Keratinocyte (primary cell): ENCODE measurements around the gene DCTN4.

ENCODE experiments used
- EZH2 ChIP-seq: IDR thresholded peaks from one replicate; pipeline ENCODE4 v1.6.1; 2012; ENCODE audit warnings: inconsistent platforms, mild to moderate bottlenecking, low read length, moderate library complexity
- TF ChIP-seq, protein P1 (sequence below), 3 experiments: IDR thresholded peaks in 1 of 3; conservative IDR thresholded peaks in 1 of 3; optimal IDR thresholded peaks in 1 of 3; 2 replicates in 2 of 3; 3 replicates in 1 of 3; pipeline versions ENCODE3 to v1.5.1; 2011; ENCODE audit warnings: low read length in 3 of 3, mild to moderate bottlenecking in 3 of 3, moderate library complexity in 2 of 3, control low read depth in 1 of 3, inconsistent platforms in 1 of 3; ENCODE audit not compliant: insufficient read depth in 2 of 3; ENCODE audit errors: extremely low read depth in 1 of 3

DNA sequence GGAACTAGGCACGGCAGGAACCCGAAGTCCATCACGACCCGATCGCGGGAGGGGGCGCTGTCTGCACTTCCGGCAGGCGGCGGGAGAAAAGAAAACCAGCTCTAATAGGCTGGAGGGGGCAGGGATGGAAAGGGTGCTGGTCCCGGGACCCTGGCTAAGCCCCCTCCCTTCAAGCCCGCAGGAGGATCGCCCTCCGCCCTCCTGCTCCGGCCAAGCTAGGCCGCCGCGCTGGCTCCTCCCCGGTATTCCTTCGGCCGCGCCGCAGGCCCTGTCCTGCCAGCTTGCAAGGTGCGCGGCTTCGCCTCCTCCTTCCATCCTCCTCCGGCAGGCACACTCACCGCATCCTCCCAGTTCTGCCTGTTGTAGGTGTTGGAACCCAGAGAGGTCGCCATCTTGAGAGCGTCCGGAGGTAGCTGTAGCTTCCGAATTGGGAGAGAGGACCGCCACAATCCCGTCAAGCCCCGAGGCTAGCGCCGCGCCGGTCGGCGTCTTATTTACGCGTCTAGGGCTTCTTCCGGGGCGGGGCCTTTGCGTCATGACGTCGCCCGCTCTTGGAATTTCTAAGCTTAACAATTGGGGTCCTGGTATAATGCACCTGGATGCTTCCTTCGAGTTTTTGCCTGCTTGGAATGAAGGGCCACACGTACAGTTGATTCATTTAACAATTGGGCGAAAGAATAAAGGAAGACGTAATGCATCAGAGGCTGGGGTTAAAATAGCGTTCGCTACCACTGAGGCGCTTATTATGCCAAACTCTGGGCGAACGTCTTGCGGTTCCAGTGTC lies 58.0 kb downstream of the DCTN4 start, which contains the start of gene RBM22:
- TF ChIP-seq, protein P1, sequence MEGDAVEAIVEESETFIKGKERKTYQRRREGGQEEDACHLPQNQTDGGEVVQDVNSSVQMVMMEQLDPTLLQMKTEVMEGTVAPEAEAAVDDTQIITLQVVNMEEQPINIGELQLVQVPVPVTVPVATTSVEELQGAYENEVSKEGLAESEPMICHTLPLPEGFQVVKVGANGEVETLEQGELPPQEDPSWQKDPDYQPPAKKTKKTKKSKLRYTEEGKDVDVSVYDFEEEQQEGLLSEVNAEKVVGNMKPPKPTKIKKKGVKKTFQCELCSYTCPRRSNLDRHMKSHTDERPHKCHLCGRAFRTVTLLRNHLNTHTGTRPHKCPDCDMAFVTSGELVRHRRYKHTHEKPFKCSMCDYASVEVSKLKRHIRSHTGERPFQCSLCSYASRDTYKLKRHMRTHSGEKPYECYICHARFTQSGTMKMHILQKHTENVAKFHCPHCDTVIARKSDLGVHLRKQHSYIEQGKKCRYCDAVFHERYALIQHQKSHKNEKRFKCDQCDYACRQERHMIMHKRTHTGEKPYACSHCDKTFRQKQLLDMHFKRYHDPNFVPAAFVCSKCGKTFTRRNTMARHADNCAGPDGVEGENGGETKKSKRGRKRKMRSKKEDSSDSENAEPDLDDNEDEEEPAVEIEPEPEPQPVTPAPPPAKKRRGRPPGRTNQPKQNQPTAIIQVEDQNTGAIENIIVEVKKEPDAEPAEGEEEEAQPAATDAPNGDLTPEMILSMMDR (optimal IDR thresholded peaks at IDR 0.05 in 1 of 3, IDR thresholded peaks at IDR 0.05 in 1 of 3, conservative IDR thresholded peaks at IDR 0.05 in 1 of 3; ENCODE audit: extremely low read depth in 1 of 3, insufficient read depth in 2 of 3, low read length in 3 of 3): peak; percentile 41 to 79 (median 76)
- TF ChIP-seq EZH2: no peak
